IMR-90 (cell line): Measurements from ENCODE around the gene ERAS. TPM values are rescaled to one million over a fixed set of nuclear protein-coding genes. Genes with fewer than 3 reads are reported as not detected.

ENCODE experiments used
- ATAC-seq: fragments of 200-7000 bp; cut with Tn5 transposase; 2 replicates; pipeline ENCODE4 v1.9.1; 2020; ENCODE audit warnings: low read depth, mild to moderate bottlenecking, moderate library complexity
- BruUV-seq: library from RNA; stranded (reverse); fragments of 400-500 nt; replicated peaks from 2 replicates; lab custom pipeline; 2021; lab: Mats Ljungman, UMichigan
- CTCF ChIA-PET: fragments of 300-600 bp; formaldehyde crosslinking; extraction: SDS; loops from one replicate; lab custom pipeline; 2021; ENCODE audit warnings: antibody characterized with exemption; lab: Yijun Ruan, JAX
- POLR2A ChIA-PET: fragments of 300-600 bp; sonication (Branson Sonifier 250); formaldehyde crosslinking; loops from one replicate; lab custom pipeline; 2022; ENCODE audit warnings: antibody characterized with exemption; ENCODE audit not compliant: unreplicated experiment; lab: Charles Lee
- DNase-seq: peaks from one replicate; pipeline ENCODE4 v3.0.0; 2013
- H2AFZ ChIP-seq: replicated peaks from 2 replicates; pipeline ENCODE3; 2013; ENCODE audit warnings: low read length, mild to moderate bottlenecking; ENCODE audit not compliant: poor library complexity
- H2AK5ac ChIP-seq: 2 replicates; pipeline ENCODE4 v1.6.1; 2013; ENCODE audit warnings: low read depth, low read length, inconsistent platforms
- H2AK9ac ChIP-seq: replicated peaks from 2 replicates; pipeline ENCODE3; 2013; ENCODE audit warnings: mild to moderate bottlenecking, low read depth, low read length, moderate library complexity; ENCODE audit not compliant: poor library complexity
- H2BK120ac ChIP-seq: 2 replicates; pipeline ENCODE4 v1.6.1; 2013; ENCODE audit warnings: low read depth, low read length, inconsistent platforms
- H2BK15ac ChIP-seq: 3 replicates; pipeline ENCODE4 v1.6.1; 2013; ENCODE audit warnings: low read depth, low read length, inconsistent platforms
- H2BK20ac ChIP-seq: 2 replicates; pipeline ENCODE4 v1.6.1; 2013; ENCODE audit warnings: low read depth, mild to moderate bottlenecking, inconsistent platforms, low read length, moderate library complexity
- H2BK5ac ChIP-seq: 2 replicates; pipeline ENCODE4 v1.6.1; 2013; ENCODE audit warnings: mild to moderate bottlenecking, low read depth, low read length, inconsistent platforms; ENCODE audit not compliant: poor library complexity, severe bottlenecking
- H3K14ac ChIP-seq: replicated peaks from 2 replicates; pipeline ENCODE4 v1.6.1; 2013; ENCODE audit warnings: low read depth, low read length, inconsistent platforms
- H3K18ac ChIP-seq: 2 replicates; pipeline ENCODE4 v1.6.1; 2013; ENCODE audit warnings: low read depth, low read length, control low read depth
- H3K23ac ChIP-seq: 2 replicates; pipeline ENCODE4 v1.6.1; 2013; ENCODE audit warnings: low read depth, low read length, inconsistent platforms
- H3K27ac ChIP-seq: 2 replicates; pipeline ENCODE4 v1.5.1; 2013; ENCODE audit warnings: mild to moderate bottlenecking, control low read depth, low read length; ENCODE audit not compliant: insufficient read depth
- H3K27me3 ChIP-seq: 2 replicates; pipeline ENCODE4 v1.6.1; 2013; ENCODE audit warnings: low read length; ENCODE audit not compliant: control insufficient read depth, insufficient read depth
- H3K36me3 ChIP-seq: 2 replicates; pipeline ENCODE4 v1.6.1; 2013; ENCODE audit warnings: low read length, mixed read lengths; ENCODE audit not compliant: control insufficient read depth, insufficient read depth
- H3K4ac ChIP-seq: 2 replicates; pipeline ENCODE4 v1.6.1; 2013; ENCODE audit warnings: low read depth, low read length, inconsistent platforms
- H3K4me1 ChIP-seq: 2 replicates; pipeline ENCODE4 v1.6.1; 2013; ENCODE audit warnings: low read length, mixed read lengths; ENCODE audit not compliant: control insufficient read depth, insufficient read depth
- H3K4me2 ChIP-seq: 2 replicates; pipeline ENCODE4 v1.6.1; 2013; ENCODE audit warnings: low read depth, mild to moderate bottlenecking, control low read depth, low read length, moderate library complexity
- H3K4me3 ChIP-seq: 2 replicates; pipeline ENCODE4 v1.5.1; 2013; ENCODE audit warnings: low read depth, mild to moderate bottlenecking, control low read depth, low read length, moderate library complexity; ENCODE audit not compliant: insufficient read depth
- H3K56ac ChIP-seq: 2 replicates; pipeline ENCODE4 v1.6.1; 2013; ENCODE audit warnings: low read length, inconsistent platforms; ENCODE audit not compliant: insufficient read depth; ENCODE audit errors: extremely low read depth
- H3K79me1 ChIP-seq, 2 experiments: 2 replicates each; pipeline ENCODE4 v1.6.1; 2013; ENCODE audit warnings: low read length in 2 of 2, inconsistent platforms in 1 of 2, low read depth in 1 of 2
- H3K9ac ChIP-seq: 2 replicates; pipeline ENCODE4 v1.6.1; 2013; ENCODE audit warnings: low read depth, low read length, control low read depth
- H3K9me1 ChIP-seq: 2 replicates; pipeline ENCODE4 v1.6.1; 2013; ENCODE audit warnings: low read length, inconsistent platforms; ENCODE audit not compliant: insufficient read depth
- H3K9me3 ChIP-seq: 2 replicates; pipeline ENCODE4 v1.6.1; 2013; ENCODE audit warnings: low read length; ENCODE audit not compliant: control insufficient read depth, insufficient read depth
- H4K20me1 ChIP-seq: 2 replicates; pipeline ENCODE4 v1.6.1; 2013; ENCODE audit warnings: low read length, inconsistent platforms; ENCODE audit not compliant: insufficient read depth
- H4K5ac ChIP-seq: 2 replicates; pipeline ENCODE4 v1.6.1; 2013; ENCODE audit warnings: mild to moderate bottlenecking, low read depth, low read length, control low read depth
- H4K8ac ChIP-seq, 2 experiments: 2 replicates each; pipeline ENCODE4 v1.6.1; 2013; ENCODE audit warnings: low read depth in 2 of 2, low read length in 2 of 2, control low read depth in 1 of 2, inconsistent platforms in 1 of 2
- H4K91ac ChIP-seq: 2 replicates; pipeline ENCODE4 v1.6.1; 2013; ENCODE audit warnings: low read depth, low read length, inconsistent platforms; ENCODE audit not compliant: insufficient read depth
- BHLHE40 ChIP-seq: fragments of 150-350 bp; IDR thresholded peaks from 2 replicates; pipeline ENCODE4 v1.6.1; 2016; ENCODE audit warnings: mild to moderate bottlenecking, low read depth, low read length
- CEBPB ChIP-seq: IDR thresholded peaks from 2 replicates; pipeline ENCODE4 v1.6.1; 2012; ENCODE audit warnings: low read depth, low read length, improper control_type of control experiment
- CHD1 ChIP-seq: IDR thresholded peaks from 2 replicates; pipeline ENCODE4 v1.6.1; 2012; ENCODE audit warnings: low read depth, low read length, improper control_type of control experiment
- CTCF ChIP-seq: conservative IDR thresholded peaks from 2 replicates; pipeline ENCODE4 v1.5.1; 2012; ENCODE audit warnings: mild to moderate bottlenecking, low read depth, low read length, improper control_type of control experiment
- ELK1 ChIP-seq: fragments of 150-350 bp; IDR thresholded peaks from 2 replicates; pipeline ENCODE4 v1.6.1; 2016; ENCODE audit warnings: low read depth, mild to moderate bottlenecking, low read length, moderate library complexity, borderline replicate concordance
- FOS ChIP-seq: fragments of 150-350 bp; IDR thresholded peaks from 2 replicates; pipeline ENCODE4 v1.6.1; 2016; ENCODE audit warnings: low read depth, low read length
- MAFK ChIP-seq: IDR thresholded peaks from 2 replicates; pipeline ENCODE4 v1.6.1; 2012; ENCODE audit warnings: low read depth, low read length, improper control_type of control experiment
- MAZ ChIP-seq: IDR thresholded peaks from 2 replicates; pipeline ENCODE4 v1.6.1; 2012; ENCODE audit warnings: low read depth, mild to moderate bottlenecking, low read length, improper control_type of control experiment, moderate library complexity, borderline replicate concordance
- MXI1 ChIP-seq: IDR thresholded peaks from 2 replicates; pipeline ENCODE4 v1.6.1; 2012; ENCODE audit warnings: low read depth, mild to moderate bottlenecking, low read length, moderate library complexity, borderline replicate concordance
- NFE2L2 ChIP-seq: fragments of 150-350 bp; IDR thresholded peaks from 2 replicates; pipeline ENCODE4 v1.6.1; 2016; ENCODE audit warnings: low read depth, mild to moderate bottlenecking, low read length
- POLR2A ChIP-seq: IDR thresholded peaks from 2 replicates; pipeline ENCODE4 v1.6.1; 2012; ENCODE audit warnings: mild to moderate bottlenecking, low read depth, low read length
- RAD21 ChIP-seq: IDR thresholded peaks from 2 replicates; pipeline ENCODE4 v1.6.1; 2012; ENCODE audit warnings: low read length, improper control_type of control experiment
- RCOR1 ChIP-seq: IDR thresholded peaks from 2 replicates; pipeline ENCODE4 v1.6.1; 2012; ENCODE audit warnings: mild to moderate bottlenecking, low read length, improper control_type of control experiment; ENCODE audit not compliant: insufficient replicate concordance
- RFX5 ChIP-seq: IDR thresholded peaks from 2 replicates; pipeline ENCODE4 v1.8.0; 2012; ENCODE audit warnings: low read depth, mild to moderate bottlenecking, low read length, moderate library complexity
- SMC3 ChIP-seq: fragments of 150-350 bp; IDR thresholded peaks from 2 replicates; pipeline ENCODE4 v1.6.1; 2016; ENCODE audit warnings: low read depth, mild to moderate bottlenecking, antibody characterized with exemption, low read length, moderate library complexity
- USF2 ChIP-seq: fragments of 150-350 bp; IDR thresholded peaks from 2 replicates; pipeline ENCODE4 v1.6.1; 2017; ENCODE audit warnings: mild to moderate bottlenecking, antibody characterized with exemption, low read length, low read depth
- WGBS, 2 experiments: methylation state at CpG; one replicate each; pipeline versions ENCODE4 v1.1.5 to v1.1.7; 2013; ENCODE audit warnings: missing lambda C conversion rate in 2 of 2; ENCODE audit not compliant: insufficient read length in 1 of 2; ENCODE audit errors: extremely low coverage in 2 of 2; 5-methylcytosine and 5-hydroxymethylcytosine counted together
- dilution Hi-C: fragments of 300-500 bp; cut with HindIII; formaldehyde crosslinking; loops from one replicate; pipeline ENCODE4 v1.14.3; 2018; ENCODE audit warnings: low sequenced_read_pairs; ENCODE audit not compliant: unreplicated experiment
- in situ Hi-C: fragments of 300-500 bp; cut with MboI; formaldehyde crosslinking; loops from 3 replicates; pipeline ENCODE4 v1.14.3; 2019; ENCODE audit warnings: low sequenced_read_pairs, inconsistent platforms, mixed read lengths
- intact Hi-C: fragments of 100-400 bp; cut with micrococcal nuclease; formaldehyde crosslinking; loops from 2 replicates; pipeline ENCODE4 v1.10.0; 2022
- polyA plus RNA-seq, 3 experiments: library from polyadenylated mRNA; depleted of rRNA; stranded (reverse); fragments of >200 nt; gene quantifications; 2 replicates each; pipeline ENCODE4 v1.2.3, GENCODE V29; 2012; ENCODE audit warnings: low replicate concordance in 1 of 3
- total RNA-seq: library from RNA; depleted of rRNA; stranded (reverse); fragments of >200 nt; gene quantifications from 2 replicates; pipeline ENCODE4 v1.2.3, GENCODE V29; 2012

ERAS gene
- total and polyA plus RNA-seq, 2 of the 4 experiments (the other 2 are of a cell fraction) = not detected

- no peak overlapping the region for H3K4me2 ChIP-seq
- H3K27ac ChIP-seq = no peak overlapping the region
- no peak overlapping the region for H2AK9ac ChIP-seq
- H4K8ac ChIP-seq = no peak overlapping the region
- H4K5ac ChIP-seq = no peak overlapping the region
- no peaks in the 10 kb centered on the region for H4K20me1 ChIP-seq
- dilution Hi-C loops (no loop called here), intact Hi-C loops (no loop called here), in situ Hi-C loops (no loop called here)
- H3K4me1 ChIP-seq = no peaks in the 10 kb centered on the region
- DNase-seq = no peak
- H3K4me3 ChIP-seq = no peak overlapping the region
- H2AFZ ChIP-seq = no peak overlapping the region
- no peak overlapping the region for H2AK5ac ChIP-seq
- WGBS, 2 experiments = 75% methylated on average over 1 of the region's 18 CpGs; no CpG with 5 or more reads in 1 of the 2 experiments
- BruUV-seq = no TSS peak
- no peaks in the 10 kb centered on the region; the same call in 1 of the 2 replicates for H3K9me3 ChIP-seq
- no peak overlapping the region for H3K56ac ChIP-seq
- TF ChIP-seq CHD1 (no peak), NFE2L2 (no peak), ELK1 (no peak), BHLHE40 (no peak), USF2 (no peak), MAZ (no peak), MXI1 (no peak), SMC3 (no peak), FOS (no peak), RAD21 (no peak), CTCF (no peak), RFX5 (no peak), POLR2A (no peak), CEBPB (no peak), MAFK (no peak), RCOR1 (no peak)
- ATAC-seq = no peak
- H3K9ac ChIP-seq = no peak overlapping the region
- no peak overlapping the region for H3K14ac ChIP-seq
- ChIA-PET CTCF (no interaction called here), POLR2A (no interaction called here)
- H2BK120ac ChIP-seq = no peak overlapping the region
- no peak overlapping the region for H3K18ac ChIP-seq
- no peak overlapping the region for H3K23ac ChIP-seq
- no peak overlapping the region for H2BK20ac ChIP-seq
- H4K91ac ChIP-seq = no peak overlapping the region
- no peak overlapping the region for H2BK5ac ChIP-seq
- H3K36me3 ChIP-seq = peaks cover 21% of the 10 kb centered on the region
- H3K79me1 ChIP-seq = no peaks in the 10 kb centered on the region
- no peak overlapping the region for H3K4ac ChIP-seq
- H2BK15ac ChIP-seq = no peak overlapping the region
- no peaks in the 10 kb centered on the region for H3K9me1 ChIP-seq
- H3K27me3 ChIP-seq = no peaks in the 10 kb centered on the region
These were observed 10.1 kb upstream of the ERAS start for GRCh38 chrX:48816014-48816810.
